DLD1 (cell line): ENCODE results near the gene NPTX2.

Experiments used
- in situ Hi-C: cut with HindIII; loops from 2 replicates; pipeline ENCODE4 v1.10.0; 2017; ENCODE audit warnings: low sequenced_read_pairs

Gene NPTX2

DNA sequence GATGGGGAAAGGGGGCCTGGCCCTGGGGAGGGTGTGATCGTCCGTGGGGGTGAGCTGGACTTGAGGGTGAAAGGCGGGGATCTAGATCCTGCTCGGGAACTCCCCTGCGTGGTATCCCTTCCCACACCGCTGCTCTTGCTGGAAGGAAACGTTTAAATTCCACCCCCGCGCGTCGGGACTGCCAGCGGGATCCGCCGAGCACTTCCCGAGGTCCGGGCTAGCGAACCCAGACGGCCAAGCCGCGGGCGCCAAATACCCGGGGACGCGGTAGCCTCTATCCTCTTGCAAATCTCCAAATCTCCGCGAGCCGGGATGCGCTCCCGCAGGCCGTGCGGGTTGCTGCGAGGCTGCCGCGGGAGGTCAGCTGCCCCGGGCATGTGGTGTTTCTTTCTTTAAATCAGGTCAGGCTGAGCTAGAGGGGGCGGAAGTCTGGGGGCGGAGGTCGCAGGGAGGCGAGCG lies 904 bp downstream of the NPTX2 start:
- in situ Hi-C loops, result no loop called here

DNA sequence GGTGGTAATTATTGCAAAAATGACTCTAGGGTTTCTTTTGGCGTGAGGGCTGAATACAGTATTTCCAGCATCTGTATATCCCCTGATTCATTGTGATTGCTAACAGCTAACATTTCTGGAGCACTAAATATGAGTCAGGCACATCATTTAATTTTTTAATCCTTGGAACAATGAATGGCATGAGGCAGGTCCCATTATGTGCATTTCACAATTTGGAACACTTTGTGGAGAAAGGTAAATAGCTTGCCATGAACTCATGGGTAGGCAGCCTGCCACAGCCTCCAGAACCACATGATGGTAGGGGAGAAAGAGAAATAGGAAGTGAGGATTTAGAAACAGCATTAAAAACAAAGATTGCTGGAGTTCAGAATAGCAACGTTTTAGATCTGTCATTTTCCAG lies 1.7 kb downstream of the NPTX2 start:
- in situ Hi-C loops, result no loop called here

DNA sequence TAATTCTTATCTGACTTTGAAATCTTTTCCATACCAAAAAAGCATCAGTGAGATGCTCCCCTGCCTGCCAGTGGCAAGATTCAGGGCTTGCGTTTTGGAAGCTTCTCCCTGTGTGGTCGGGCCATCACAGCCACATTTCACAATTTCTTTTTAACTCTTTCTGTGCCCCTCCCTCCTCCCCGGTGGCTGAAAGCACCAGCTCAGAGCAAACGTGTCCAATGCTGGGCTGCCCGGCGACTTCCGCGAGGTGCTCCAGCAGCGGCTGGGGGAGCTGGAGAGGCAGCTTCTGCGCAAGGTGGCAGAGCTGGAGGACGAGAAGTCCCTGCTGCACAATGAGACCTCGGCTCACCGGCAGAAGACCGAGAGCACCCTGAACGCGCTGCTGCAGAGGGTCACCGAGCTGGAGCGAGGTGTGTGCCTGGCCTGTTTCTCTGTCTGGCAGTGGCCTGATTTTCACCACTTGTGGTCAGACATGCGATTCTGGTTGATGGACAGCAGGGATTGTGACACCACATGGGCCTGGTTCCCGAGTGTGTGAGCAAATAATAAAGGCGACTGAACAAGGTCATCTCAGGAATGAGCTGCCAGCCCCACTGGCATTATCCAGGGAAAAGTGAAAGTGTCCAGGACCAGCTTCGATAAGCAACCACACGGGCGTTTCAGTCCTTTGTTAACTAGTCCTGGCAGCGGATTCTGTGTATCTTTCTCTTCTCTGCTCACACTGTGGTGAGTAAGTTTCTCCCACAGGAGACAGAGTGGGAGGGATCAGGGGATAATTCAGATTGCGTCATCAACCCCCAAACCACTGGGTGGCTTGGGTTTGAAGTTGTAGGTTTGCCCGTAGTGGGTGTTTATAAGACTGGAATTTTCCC lies 2.6 kb downstream of the NPTX2 start:
- in situ Hi-C loops, result no loop called here

DNA sequence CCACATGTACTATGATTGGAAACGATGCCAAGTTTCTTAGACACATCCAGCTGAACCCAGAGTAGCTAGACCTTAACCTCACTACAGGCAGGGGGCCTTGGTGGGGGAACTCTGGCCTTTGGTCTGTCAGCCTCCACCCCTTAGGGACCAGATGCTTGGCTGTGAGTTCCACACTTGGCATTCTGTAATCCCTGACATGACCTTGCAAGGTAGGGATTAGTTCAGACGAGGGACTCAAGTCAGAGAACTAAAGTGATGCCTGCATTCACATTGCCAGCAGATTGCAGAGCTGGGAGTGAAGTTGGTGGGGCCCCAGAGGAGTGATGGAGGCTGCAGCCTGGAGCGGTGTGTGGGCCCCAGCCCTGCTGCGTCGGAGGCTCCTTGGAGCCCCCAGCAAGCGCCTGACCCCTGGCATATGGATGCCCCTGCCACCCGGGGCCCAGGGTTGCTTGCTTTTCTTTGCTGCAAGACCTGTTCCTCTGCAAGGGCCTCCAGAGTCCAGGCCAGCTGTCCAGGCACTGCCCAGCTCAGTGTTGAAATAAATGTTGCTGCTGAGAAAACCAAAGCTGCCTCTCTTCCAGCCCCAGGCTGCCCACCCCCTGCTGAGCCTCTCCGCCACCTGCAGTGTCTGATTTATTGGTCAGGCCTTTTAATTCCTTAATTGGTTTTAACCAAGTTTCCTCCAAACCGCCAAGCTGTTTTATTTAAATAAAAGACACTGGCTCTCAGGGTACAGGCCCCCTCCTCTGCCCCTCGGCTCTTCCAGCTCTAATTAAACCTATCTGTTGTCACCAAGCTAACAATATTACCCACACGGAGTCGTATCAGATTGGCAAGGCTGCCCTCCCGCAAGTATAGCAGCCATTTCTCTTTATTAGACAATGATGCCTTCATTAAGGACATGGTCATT lies 4.7 kb downstream of the NPTX2 start:
- in situ Hi-C loops, result no loop called here

DNA sequence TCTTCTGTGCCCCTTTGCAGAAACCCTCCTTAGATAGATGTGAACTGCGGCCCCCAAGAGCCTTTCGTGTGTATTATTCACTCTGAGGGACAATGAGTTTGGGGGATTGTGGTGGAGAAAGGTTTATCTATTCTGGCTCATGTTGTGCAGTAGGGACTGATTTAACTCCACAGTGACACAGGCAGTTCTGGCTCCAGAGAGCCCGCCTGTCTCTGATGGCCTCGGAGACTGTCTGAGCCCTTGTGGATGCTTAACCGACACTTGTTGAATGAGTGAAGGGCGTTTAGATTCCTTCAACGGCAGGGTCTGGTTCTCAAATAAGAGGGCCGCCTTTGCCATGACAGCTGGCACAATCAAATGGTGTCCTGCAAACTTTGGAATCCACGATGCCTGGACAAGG lies 5.8 kb downstream of the NPTX2 start:
- in situ Hi-C loops, result no loop called here

DNA sequence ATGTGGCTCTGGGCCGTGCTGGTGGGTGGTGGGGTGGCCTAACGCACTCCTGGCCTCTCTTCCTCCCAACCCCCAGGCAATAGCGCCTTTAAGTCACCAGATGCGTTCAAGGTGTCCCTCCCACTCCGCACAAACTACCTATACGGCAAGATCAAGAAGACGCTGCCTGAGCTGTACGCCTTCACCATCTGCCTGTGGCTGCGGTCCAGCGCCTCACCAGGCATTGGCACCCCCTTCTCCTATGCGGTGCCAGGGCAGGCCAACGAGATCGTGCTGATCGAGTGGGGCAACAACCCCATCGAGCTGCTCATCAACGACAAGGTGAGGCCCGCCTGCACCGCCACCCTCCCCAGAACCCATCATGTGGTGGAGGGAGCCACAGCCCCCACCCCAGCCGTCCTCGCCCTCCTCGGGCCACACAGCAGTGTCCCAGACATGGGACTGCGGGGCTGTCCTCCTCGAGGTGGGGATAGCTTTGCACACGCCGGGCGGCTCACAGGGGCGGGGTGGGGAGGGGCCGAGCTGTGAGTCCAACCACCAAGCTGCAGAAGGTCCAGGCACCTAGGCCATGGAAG lies 7.8 kb downstream of the NPTX2 start:
- in situ Hi-C loops, result no loop called here

DNA sequence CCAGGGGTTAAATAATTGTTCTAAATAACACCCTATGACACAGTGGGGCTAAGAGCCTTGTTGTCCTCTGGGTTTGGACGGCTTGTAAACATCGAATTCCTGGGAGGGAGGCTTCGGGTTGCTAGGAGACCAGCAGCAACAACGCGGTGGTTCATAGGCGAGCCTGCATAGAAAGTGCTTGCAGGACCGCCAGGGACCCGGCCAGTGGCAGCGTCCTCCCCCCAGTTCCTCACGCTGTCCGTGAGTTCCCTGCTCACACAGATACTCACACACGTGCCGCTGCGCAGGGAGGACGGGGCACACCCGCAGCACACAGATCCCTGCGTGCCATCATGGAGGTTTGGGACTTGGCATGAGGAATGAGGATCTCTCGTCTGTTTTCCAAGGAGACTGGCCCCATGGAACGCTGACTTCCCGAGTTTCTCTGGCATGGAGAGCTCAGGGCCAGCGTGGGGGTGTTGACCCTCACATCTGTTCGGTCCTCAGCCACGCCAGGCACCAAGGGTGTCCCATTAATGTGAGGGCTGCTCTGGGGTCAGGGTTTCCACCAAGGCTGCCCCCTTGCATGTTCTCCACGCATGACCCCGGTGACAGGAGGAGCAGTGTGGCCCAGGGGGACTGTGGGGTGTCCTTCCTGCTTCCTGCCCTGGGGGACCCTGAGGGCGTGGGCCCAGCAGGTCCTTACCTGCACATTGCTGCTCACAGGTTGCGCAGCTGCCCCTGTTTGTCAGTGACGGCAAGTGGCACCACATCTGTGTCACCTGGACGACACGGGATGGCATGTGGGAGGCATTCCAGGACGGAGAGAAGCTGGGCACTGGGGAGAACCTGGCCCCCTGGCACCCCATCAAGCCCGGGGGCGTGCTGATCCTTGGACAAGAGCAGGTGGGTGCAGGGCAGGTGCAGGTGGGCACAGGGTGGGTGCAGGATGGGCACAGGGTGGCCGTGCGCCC lies 9.7 kb downstream of the NPTX2 start:
- in situ Hi-C loops, result no loop called here

DNA sequence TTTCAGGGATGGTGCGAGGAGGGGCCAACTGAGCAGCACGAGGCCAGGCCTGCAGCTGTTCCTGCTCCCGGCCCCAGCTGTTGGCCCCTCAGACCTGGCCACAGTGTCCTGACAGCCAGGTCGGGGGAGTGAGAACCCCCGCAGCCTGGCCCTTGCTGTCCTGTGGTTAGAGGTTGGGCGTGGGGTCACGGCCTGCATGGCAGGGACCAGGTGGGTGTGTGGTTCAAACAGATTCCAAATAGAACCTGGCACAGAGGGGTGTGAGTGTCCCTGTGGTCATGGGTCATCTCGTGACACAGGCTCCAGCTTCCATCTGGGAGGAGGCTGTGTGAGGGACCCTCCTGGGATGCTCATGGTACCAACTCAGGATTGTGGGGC lies 10.3 kb downstream of the NPTX2 start:
- in situ Hi-C loops, result no loop called here

DNA sequence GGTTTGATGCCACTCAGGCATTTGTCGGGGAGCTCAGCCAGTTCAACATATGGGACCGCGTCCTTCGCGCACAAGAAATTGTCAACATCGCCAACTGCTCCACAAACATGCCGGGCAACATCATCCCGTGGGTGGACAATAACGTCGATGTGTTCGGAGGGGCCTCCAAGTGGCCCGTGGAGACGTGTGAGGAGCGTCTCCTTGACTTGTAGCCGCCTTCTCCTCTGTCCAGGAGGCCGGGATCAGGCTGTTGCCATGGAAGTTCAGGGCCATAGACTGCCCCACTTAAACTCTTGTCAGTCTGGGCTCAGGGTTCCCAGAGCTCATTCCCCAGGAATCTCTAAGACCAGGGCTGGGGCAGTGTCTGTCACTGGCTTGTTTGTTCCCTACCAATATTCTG lies 11.3 kb downstream of the NPTX2 start:
- in situ Hi-C loops, result no loop called here

DNA sequence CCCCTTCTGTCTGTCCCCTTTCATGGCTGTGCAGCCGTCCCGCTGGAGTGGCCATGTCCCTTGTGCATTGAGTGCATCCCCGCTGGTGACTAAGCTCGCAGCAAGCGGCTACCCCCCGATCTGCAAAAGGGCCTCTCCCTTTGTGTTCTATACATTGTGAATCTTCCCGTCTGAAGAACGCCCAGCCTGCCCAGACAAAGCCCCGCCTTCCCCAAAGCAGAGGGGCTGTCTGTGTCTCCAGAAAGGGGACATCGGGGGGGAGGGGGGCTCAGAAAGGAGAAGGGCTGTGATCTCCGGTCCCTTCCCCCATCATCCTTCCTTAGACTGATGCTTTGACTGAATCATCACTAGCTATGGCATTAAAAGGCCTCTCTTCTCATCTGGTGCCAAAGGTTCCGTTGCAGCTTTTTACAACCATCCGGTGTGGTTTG lies 11.9 kb downstream of the NPTX2 start:
- in situ Hi-C loops, result no loop called here

DNA sequence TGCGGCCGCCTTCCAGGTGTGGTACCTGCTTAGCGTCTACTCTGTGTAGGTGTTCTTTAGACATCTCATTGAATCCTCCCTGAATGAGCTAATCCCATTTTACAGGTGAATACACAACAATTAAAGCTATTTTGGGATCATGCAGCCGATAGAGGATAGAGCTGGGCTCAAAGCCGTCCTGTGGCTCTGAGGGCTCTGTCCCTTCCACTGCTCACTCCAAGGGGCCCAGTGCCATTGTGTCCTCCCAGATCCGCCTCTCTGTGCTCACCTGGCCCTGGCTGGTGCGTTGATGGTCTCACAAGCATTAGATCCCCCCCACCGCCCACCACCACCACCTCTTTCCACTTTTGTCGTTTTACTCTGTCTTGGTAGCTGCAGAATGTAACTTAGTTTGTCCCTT lies 13.1 kb downstream of the NPTX2 start:
- in situ Hi-C loops, result no loop called here

DNA sequence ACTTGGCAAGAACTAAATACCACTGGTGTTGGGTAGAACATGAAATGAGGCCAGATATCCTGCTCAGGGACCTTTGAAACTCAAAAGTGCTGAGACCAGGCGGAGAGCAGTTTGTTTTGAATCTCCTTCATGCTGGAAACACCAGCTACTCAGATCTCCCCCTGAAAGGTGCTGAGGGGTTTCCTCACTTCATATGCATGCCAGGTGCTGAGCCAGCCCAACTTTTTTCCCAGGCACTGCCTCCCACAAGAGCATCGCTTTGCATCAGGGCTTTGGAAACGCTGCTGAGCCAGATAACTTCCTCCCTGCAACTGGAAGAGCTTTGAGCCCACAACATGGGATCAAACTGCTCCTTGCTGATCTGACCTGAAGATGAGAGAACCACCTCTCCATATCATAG lies 13.7 kb downstream of the NPTX2 start:
- in situ Hi-C loops, result no loop called here

DNA sequence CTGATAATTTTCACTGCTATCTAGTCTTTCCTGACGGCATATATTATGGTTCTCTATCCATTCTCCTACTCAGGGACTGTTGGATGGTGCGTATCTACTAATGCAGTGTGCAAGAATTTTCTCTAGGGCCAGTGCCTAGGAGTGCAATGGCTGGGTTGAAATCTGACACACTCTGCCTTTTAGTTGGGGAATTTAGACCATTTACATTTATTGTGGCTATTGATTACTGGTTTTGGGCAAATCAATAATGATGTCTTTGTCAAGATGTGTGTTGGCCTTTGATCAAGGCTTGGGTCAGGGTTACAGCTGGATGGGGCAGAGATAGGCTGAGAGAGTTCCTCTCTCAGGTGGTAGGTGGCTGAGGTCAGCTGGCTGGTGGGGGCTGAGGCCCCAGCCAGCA lies 21.8 kb downstream of the NPTX2 start:
- in situ Hi-C loops, result no loop called here

DNA sequence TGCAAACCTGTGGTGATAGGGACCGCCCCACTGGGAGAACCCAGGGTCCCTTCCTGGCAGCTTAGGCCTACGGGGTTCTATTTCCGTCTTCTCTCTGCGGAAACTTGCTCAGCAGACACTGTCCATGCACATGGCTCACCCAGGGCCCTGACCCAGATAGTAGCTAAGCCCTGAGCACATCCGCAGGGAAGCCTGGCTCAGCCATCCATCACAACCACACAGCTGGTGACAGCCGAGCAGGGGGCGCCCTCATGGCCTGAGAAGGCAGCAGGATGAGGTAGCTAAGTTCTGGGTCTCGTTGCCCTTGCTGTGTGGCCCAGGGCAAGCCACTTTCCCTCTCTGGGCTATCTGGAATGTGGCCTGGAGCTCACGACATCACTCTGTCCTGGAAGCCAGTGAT lies 23.3 kb downstream of the NPTX2 start:
- in situ Hi-C loops, result no loop called here

DNA sequence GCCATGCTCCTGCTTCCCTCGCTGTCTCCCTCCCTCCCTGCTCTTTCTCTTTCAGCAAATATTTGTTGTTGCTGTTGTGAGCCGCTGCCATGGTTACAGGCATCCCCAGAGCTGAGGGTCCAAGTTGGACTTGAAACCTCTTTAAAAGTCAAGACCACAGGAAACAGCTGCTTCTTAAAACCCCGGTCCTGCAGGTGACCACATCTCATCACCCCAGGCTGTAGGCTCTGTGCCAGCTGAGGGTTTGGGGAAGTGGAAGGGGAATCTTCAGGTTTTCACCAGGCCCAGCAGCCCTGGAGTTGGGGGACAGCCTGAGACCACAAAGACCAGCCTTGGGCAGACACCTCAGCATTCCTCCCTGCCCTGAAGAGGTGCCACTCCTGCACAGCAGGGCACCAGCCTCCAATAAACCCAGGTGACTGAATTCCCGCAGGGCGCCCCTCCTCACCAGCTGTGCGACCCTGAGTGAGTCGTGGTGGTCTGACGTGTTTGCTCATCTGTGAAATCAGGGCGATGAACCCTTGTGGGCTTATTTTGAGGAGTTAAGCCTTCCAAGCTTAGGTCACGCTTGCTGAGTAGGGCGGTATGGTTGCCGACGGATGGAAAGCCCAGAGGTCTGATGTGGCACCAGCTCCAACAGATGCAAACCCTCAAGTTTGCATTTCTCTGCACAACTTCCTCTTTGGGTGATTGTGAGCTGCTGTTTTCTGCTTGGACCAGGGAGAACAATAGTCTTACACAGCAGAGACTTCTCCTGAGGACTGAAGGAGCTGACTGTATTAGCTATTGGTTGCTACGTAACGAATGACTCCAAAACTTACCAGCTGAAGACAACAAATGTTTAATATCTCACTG lies 24.8 kb downstream of the NPTX2 start:
- in situ Hi-C loops, result no loop called here

DNA sequence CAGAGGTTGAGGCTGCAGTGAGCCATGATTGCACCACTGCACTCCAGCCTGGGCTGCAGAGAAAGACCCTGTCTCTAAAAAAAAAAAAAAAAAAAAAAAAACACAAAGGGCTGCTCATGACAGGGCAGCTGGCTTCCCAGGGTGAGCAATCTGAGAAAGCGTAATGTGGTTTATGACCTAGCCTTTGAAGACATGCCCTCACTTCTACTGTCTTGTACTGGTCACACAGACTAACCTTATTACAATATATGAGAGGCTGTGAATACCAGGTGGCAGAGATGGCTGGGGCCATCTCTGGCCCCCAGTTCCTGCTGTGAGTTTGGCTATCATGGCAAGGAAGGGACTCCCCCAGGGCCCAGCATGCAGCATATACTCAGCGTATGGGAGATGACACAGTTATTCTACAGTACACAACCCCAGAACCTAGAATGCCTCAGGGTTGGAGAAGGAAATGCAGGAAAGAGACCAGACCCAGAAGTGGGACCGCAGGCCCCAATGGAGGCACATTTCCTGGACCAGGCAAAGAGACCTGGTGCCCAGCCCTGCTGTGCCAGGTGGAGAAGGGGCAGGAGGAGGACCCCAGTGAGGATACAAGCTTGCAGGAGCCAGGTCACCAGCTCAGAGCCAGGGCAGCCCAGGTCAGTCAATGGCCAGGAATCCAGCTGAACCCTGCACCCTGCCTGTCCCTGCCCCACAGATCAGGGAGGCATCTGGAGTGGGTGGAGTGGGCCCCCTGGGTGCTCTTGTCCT lies 26.3 kb downstream of the NPTX2 start:
- in situ Hi-C loops, result no loop called here

DNA sequence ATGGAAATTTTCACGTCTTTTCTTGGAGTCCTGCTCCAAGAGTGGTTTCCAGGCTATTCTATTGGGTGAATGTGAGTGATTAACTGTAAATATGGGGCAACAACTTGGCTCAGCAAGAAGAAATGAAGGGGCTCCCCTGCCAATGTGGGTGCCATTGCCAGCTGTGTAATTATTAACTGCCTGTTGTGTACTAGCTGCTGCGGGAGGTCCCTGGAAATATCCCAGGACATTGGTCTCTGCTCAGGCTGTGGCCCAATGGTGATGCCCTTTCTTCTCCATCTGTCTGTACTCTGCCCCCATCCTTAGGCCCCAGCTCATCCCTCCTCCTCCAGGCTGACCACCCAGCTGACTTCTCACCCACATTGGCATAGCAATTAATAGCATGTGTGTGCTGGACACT lies 29.4 kb downstream of the NPTX2 start:
- in situ Hi-C loops, result no loop called here

DNA sequence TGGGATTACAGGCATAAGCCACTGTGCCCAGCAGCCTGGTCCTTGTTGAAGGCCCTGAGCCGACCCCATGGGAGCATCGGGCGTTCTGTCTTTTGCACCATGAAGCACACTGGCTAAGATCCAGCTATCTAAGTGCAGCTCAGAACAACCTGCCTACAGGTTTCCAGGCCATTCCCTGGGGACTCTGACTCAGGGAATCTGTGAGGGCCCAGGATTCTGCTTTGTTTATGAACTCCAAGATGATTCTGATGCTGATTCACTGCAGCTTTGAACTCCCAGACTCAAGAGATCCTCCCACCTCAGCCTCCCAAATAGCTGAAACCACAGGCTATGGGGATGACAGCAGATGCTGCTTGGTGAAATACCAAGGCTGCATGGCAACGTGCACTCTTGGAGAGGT lies 30.2 kb downstream of the NPTX2 start:
- in situ Hi-C loops, result no loop called here

DNA sequence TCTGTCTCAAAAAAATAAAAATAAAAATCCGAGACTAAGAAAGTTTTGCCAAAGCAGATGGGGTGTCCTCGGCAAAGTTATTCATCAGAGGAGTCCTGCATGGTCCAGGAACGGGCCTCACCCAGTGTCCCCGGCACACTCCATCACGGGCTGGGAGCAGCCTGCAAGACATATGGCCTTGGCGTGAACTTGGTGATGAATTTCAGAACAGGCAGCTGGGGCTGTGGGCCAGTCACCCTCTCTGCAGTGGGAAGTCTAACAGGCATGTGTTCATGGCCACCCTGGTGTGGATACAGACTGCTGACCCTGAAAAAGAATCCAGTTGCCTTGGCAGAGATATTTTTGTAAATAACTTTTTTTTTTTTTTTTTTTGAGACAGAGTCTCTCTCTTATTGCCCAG lies 34.7 kb downstream of the NPTX2 start:
- in situ Hi-C loops, result no loop called here
